T-helper 2 cell treated with Interferon-gamma antibody and Interleukin-4, amounts not matched to agents 5 μg/mL and 100 μg/mL, for 36 hours (primary cell): ENCODE results near the gene RITA1.

ENCODE experiments used
- DNase-seq: peaks from one replicate; pipeline ENCODE4 v3.0.0; 2021; ENCODE audit warnings: low spot score
- H3K27ac Mint-ChIP-seq: one replicate; pipeline ENCODE4 v1.8.0; 2021; ENCODE audit warnings: mild to moderate bottlenecking, mixed read lengths
- H3K27me3 Mint-ChIP-seq: one replicate; pipeline ENCODE4 v1.8.0; 2021; ENCODE audit warnings: low read depth, mixed read lengths
- H3K36me3 Mint-ChIP-seq: one replicate; pipeline ENCODE4 v1.8.0; 2021; ENCODE audit warnings: low read depth, mixed read lengths
- H3K4me1 Mint-ChIP-seq: one replicate; pipeline ENCODE4 v1.8.0; 2021; ENCODE audit warnings: low read depth, mixed read lengths
- H3K4me3 Mint-ChIP-seq: one replicate; pipeline ENCODE4 v1.8.0; 2022; ENCODE audit warnings: mild to moderate bottlenecking, moderate library complexity, mixed read lengths
- H3K9me3 Mint-ChIP-seq: one replicate; pipeline ENCODE4 v1.8.0; 2021; ENCODE audit warnings: mixed read lengths

The RITA1 gene

GRCh38 chr12:113162102-113163029 is 23.2 kb upstream of the RITA1 start:
- no peak overlapping the region for H3K27ac Mint-ChIP-seq
- no peak overlapping the region for H3K4me3 Mint-ChIP-seq
- H3K36me3 Mint-ChIP-seq: peaks cover 46% of the 10 kb centered on the region
- no peaks in the 10 kb centered on the region for H3K27me3 Mint-ChIP-seq
- DNase-seq: no peak
- H3K4me1 Mint-ChIP-seq: peaks cover 1% of the 10 kb centered on the region
- no peaks in the 10 kb centered on the region for H3K9me3 Mint-ChIP-seq

GRCh38 chr12:113163030-113163360 is 22.5 kb upstream of the RITA1 start:
- Mint-ChIP-seq H3K27me3 (no peaks in the 10 kb centered on the region), H3K36me3 (peaks cover 42% of the 10 kb centered on the region), H3K9me3 (no peaks in the 10 kb centered on the region), H3K27ac (no peak overlapping the region), H3K4me3 (no peak overlapping the region), H3K4me1 (peaks cover 1% of the 10 kb centered on the region)
- DNase-seq: no peak

GRCh38 chr12:113164014-113164413 is 21.5 kb upstream of the RITA1 start:
- H3K4me1 Mint-ChIP-seq: peaks cover 1% of the 10 kb centered on the region
- H3K27me3 Mint-ChIP-seq: no peaks in the 10 kb centered on the region
- peaks cover 47% of the 10 kb centered on the region for H3K36me3 Mint-ChIP-seq
- H3K9me3 Mint-ChIP-seq: no peaks in the 10 kb centered on the region
- no peak overlapping the region for H3K27ac Mint-ChIP-seq
- DNase-seq: no peak
- no peak overlapping the region for H3K4me3 Mint-ChIP-seq

- H3K36me3 Mint-ChIP-seq: peaks cover 47% of the 10 kb centered on the region
- no peaks in the 10 kb centered on the region for H3K27me3 Mint-ChIP-seq
- no peak overlapping the region for H3K27ac Mint-ChIP-seq
- H3K4me3 Mint-ChIP-seq: no peak overlapping the region
- H3K4me1 Mint-ChIP-seq: peaks cover 1% of the 10 kb centered on the region
- DNase-seq: no peak
- H3K9me3 Mint-ChIP-seq: no peaks in the 10 kb centered on the region
Observed at GRCh38 chr12:113165521-113166450, 19.7 kb upstream of the RITA1 start.

GRCh38 chr12:113167868-113168267 is 17.7 kb upstream of the RITA1 start:
- no peak for DNase-seq
- Mint-ChIP-seq H3K27ac (no peak overlapping the region), H3K4me3 (no peak overlapping the region), H3K27me3 (no peaks in the 10 kb centered on the region), H3K9me3 (no peaks in the 10 kb centered on the region), H3K4me1 (no peaks in the 10 kb centered on the region), H3K36me3 (peaks cover 53% of the 10 kb centered on the region)

GRCh38 chr12:113169697-113170096 is 15.8 kb upstream of the RITA1 start:
- no peak overlapping the region for H3K4me3 Mint-ChIP-seq
- no peaks in the 10 kb centered on the region for H3K4me1 Mint-ChIP-seq
- H3K9me3 Mint-ChIP-seq: no peaks in the 10 kb centered on the region
- peaks cover 57% of the 10 kb centered on the region for H3K36me3 Mint-ChIP-seq
- H3K27ac Mint-ChIP-seq: no peak overlapping the region
- no peak for DNase-seq
- no peaks in the 10 kb centered on the region for H3K27me3 Mint-ChIP-seq

GRCh38 chr12:113170457-113170856 is 15.1 kb upstream of the RITA1 start:
- no peaks in the 10 kb centered on the region for H3K4me1 Mint-ChIP-seq
- H3K27me3 Mint-ChIP-seq: no peaks in the 10 kb centered on the region
- H3K4me3 Mint-ChIP-seq: no peak overlapping the region
- no peak for DNase-seq
- peaks cover 58% of the 10 kb centered on the region for H3K36me3 Mint-ChIP-seq
- no peak overlapping the region for H3K27ac Mint-ChIP-seq
- H3K9me3 Mint-ChIP-seq: no peaks in the 10 kb centered on the region

- Mint-ChIP-seq H3K27me3 (no peaks in the 10 kb centered on the region), H3K4me1 (no peaks in the 10 kb centered on the region), H3K4me3 (no peak overlapping the region), H3K36me3 (peaks cover 60% of the 10 kb centered on the region), H3K27ac (no peak overlapping the region), H3K9me3 (no peaks in the 10 kb centered on the region)
- no peak for DNase-seq
Observed at GRCh38 chr12:113170926-113171325, 14.6 kb upstream of the RITA1 start.

GRCh38 chr12:113171543-113171942 is 14.0 kb upstream of the RITA1 start:
- no peaks in the 10 kb centered on the region for H3K27me3 Mint-ChIP-seq
- H3K4me1 Mint-ChIP-seq: no peaks in the 10 kb centered on the region
- no peak overlapping the region for H3K27ac Mint-ChIP-seq
- peaks cover 62% of the 10 kb centered on the region for H3K36me3 Mint-ChIP-seq
- no peak for DNase-seq
- H3K4me3 Mint-ChIP-seq: no peak overlapping the region
- no peaks in the 10 kb centered on the region for H3K9me3 Mint-ChIP-seq

- Mint-ChIP-seq H3K36me3 (peaks cover 63% of the 10 kb centered on the region), H3K4me3 (no peak overlapping the region), H3K4me1 (no peaks in the 10 kb centered on the region), H3K9me3 (no peaks in the 10 kb centered on the region), H3K27me3 (no peaks in the 10 kb centered on the region), H3K27ac (no peak overlapping the region)
- DNase-seq: no peak
Observed at GRCh38 chr12:113172185-113172584, 13.3 kb upstream of the RITA1 start.

GRCh38 chr12:113173081-113173698 is 12.3 kb upstream of the RITA1 start:
- peaks cover 73% of the 10 kb centered on the region for H3K36me3 Mint-ChIP-seq
- H3K9me3 Mint-ChIP-seq: peaks cover 5% of the 10 kb centered on the region
- DNase-seq: no peak
- H3K4me3 Mint-ChIP-seq: no peak overlapping the region
- H3K27me3 Mint-ChIP-seq: no peaks in the 10 kb centered on the region
- H3K27ac Mint-ChIP-seq: no peak overlapping the region
- no peaks in the 10 kb centered on the region for H3K4me1 Mint-ChIP-seq

- no peak overlapping the region for H3K4me3 Mint-ChIP-seq
- H3K9me3 Mint-ChIP-seq: peaks cover 5% of the 10 kb centered on the region
- peaks cover 79% of the 10 kb centered on the region for H3K36me3 Mint-ChIP-seq
- peak; percentile 68 for DNase-seq
- H3K27ac Mint-ChIP-seq: no peak overlapping the region
- no peaks in the 10 kb centered on the region for H3K4me1 Mint-ChIP-seq
- H3K27me3 Mint-ChIP-seq: no peaks in the 10 kb centered on the region
Observed at GRCh38 chr12:113174461-113175384, 10.8 kb upstream of the RITA1 start.

- Mint-ChIP-seq H3K27ac (no peak overlapping the region), H3K36me3 (peaks cover 66% of the 10 kb centered on the region), H3K27me3 (no peaks in the 10 kb centered on the region), H3K9me3 (peaks cover 5% of the 10 kb centered on the region), H3K4me1 (peaks cover 5% of the 10 kb centered on the region), H3K4me3 (no peak overlapping the region)
- no peak for DNase-seq
Observed at GRCh38 chr12:113179023-113179422, 6.5 kb upstream of the RITA1 start.
